Sciatic nerve (tissue), 2 donors: Measurements from ENCODE around the gene ATXN1. TPM values are rescaled to one million over a fixed set of nuclear protein-coding genes. Genes with fewer than 3 reads are reported as not detected.
"Not testable (repeated sequence)": the region's sequence is repeated elsewhere in the genome, so short reads cannot be mapped to it uniquely, and the experiment has no call there.

Source experiments
- ATAC-seq: fragments of 200-7000 bp; cut with Tn5 transposase; one replicate; pipeline ENCODE4 v1.9.1; 2020; ENCODE audit warnings: mild to moderate bottlenecking, moderate library complexity
- DNase-seq: peaks from one replicate; pipeline ENCODE4 v3.0.0-alpha.2; 2020; ENCODE audit warnings: low spot score
- intact Hi-C: fragments of 100-400 bp; cut with DNase I; formaldehyde crosslinking; loops from one replicate; pipeline ENCODE4 v1.14.2; 2022
- total RNA-seq: library from RNA; stranded (reverse); fragmentation: NEBNext Ultra II Directional; extraction: Animal tissue kit (Norgen Biotek cat#: 25700); gene quantifications from one replicate; pipeline ENCODE4 v1.2.1, GENCODE V29; 2021
- donor health status: DM: no; HTN: no; CAD: no.
- donor health status: DM: no; HTN: no; CAD: no.

ATXN1 gene
- total RNA-seq, 1 donor from 2014 or later: 70.0 TPM

DNA sequence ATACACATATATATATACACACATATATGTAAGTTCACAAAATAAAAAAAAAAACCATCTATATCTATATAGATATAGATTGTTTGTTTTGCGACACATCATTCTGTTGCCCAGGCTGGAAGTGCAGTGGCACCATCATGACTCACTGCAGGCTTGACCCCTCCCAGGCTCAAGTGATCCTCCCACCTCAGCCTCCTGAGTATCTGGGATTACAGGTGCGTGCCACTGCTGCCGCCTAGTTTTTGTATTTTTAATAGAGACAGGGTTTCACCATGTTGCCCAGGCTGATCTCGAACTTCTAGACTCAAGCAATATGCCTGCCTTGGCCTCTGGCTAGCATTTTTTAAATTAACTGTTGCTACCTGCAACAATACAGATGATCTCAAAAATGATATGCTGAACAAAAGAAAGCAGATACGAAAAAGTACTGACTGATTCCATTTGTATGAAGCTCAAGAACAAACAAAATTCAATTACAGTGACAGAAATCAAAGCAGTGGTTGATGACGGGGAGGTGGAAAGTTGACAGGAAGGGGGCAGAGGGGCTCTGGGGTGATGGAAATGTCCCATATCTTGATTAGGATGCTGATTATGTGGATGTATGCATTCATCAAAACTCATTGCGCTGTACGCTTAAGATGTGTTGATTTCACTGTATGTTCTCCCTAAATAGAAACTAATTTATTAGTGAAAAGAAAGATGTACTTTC, 49.6 kb downstream of the ATXN1 start:
- intact Hi-C loops: no loop called here
- DNase-seq (no peak), ATAC-seq (no peak)

DNA sequence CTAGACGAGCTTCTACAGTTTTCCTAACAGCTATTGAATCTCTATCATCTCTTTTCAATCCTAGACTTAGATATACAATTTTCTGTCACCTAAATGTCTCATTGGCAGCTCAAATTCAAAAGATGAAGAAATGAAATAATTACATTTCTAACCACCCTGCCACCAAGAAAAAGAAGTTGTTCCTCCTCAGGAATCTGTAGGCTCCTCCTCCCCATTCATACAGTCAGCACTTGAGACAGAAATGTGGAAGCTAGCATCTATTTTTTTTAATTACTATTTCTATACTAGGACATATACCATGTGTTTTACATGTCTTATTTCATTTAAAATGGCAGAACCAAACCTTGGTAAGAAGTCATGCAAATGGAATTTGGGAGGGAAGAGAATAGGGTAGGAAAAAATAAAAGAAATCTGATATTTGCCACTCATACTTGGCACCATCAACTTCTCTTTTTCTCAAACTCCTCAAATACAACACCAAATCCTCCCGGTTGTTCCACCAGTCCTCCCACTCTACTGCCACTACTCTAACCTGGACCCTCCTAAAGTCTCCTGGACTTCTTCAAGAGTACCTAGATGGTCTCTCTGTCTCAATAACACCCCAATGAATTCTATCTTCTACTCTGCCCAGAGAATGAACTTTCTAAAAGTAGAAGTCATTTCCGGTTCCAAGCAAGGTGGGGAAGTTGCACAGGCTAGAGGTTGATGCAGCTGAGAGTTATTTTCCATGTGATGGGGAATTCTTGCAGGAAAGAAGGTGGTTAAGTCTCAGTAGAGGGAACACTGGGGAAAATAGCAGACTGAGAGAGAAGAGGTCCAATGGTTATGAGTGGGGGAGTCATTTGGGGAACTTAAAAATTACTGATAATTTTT, 54.1 kb downstream of the ATXN1 start:
- intact Hi-C loops: no loop called here
- no peak for ATAC-seq
- DNase-seq: no peak

DNA sequence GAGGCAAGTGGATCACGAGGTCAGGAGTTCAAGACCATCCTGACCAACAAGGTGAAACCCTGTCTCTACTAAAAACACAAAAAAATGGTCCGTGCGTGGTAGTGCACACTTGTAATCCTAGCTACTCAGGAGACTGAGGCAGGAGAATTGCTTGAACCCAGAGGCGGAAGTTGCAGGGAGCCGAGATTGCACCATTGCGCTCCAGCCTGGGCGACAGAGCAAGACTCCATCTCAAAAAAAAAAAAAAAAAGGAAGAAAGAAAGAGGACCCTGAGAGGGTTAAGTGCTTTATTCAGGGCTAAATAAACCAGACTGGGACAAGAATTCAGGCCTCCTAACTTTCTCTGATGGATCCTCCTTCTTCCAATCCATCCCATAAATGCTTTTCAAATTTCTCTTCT, 54.8 kb downstream of the ATXN1 start:
- ATAC-seq, DNase-seq, intact Hi-C loops: not testable (repeated sequence)

DNA sequence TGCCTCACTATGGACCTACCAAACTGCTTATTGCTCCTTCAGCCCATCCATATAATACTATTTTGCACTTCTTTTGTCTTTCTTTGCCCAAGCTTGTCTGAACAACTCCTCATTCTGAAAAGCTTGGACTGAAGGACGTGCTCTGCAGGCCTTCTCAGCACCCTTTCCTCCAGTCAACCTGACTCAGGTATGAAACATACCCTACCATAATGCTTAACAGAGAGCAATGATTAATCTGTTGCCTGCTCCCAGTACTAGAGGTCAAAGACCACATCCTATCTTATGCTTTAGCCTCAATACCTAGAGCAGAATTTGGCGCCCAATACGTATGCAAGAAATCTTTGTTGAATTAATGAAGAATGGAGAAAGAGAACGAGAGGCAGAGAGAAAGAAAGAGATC, 55.2 kb downstream of the ATXN1 start:
- intact Hi-C loops: no loop called here
- ATAC-seq (no peak), DNase-seq (no peak)

DNA sequence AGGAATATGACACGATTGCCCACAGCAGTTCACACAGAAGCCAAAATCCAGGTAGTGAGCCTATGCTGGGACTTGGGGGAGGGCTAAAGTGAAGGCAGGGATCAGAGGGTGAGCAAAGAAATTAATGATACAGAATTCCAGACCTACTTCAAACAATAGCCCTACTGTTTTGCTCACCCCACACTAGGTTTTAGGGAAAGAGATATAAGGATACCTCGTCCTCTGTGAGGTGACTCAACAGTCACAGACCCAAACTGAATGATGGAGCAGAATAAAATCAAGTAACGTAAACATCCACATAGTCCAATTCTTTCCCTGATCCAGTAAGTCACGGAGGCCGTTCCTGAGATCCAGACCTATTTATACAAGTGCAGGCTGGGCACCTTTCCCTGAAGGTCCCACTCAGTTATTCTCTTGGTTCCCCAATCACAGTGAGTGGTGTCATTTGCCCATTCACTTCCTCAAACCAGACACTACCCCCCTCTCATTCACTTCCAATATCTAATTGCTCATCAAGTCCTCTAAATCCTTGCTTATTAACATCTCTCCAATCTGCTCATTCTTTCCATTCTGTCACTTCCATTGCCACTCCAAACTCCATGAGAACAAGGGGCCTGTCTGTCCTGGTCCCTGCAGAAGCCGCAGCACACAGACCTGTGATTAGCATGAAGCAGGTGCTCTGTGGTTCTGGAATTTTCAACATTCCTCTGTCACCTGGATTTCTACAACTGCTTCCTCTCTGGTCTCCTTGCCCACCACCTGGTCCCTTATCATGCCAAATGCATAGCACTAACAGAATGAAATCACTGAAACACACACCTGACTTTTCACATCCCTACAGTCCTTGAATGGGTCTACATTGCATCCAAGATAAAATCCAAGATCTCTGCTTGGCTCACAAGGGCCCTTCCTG, 55.9 kb downstream of the ATXN1 start:
- intact Hi-C loops: no loop called here
- ATAC-seq: peak; percentile 41
- DNase-seq: no peak

DNA sequence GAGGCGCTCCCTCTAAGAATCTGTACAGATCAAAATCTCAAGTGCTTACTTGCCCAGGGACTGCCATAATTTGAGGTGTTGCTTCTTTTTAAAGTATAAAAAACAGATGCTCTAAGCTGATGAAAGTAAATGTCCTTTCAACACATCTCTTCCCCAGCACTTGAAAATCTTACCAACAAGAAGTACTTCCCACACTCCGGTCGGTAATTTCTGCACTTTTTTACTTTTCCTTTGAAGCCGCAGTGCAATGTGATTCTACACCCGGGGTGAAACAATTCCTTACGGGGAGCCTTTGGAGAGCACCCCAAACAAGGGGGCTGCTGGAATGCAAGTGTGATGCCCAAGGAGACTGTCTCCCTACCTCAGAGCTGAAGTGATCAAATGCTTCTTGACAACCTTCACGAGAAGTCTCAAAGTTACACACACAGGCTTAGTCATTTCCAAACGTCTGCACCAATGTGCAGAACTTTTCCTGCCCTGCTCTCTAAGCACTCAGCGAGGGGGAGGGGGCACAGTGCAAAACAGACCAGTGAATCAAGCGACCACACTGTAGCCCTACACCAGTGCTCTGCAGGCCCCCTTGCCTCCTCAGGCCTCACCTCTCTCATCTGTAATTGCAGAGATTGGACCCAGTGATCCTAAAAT, 56.7 kb downstream of the ATXN1 start:
- intact Hi-C loops: no loop called here
- DNase-seq (no peak), ATAC-seq (peak; percentile 55)

DNA sequence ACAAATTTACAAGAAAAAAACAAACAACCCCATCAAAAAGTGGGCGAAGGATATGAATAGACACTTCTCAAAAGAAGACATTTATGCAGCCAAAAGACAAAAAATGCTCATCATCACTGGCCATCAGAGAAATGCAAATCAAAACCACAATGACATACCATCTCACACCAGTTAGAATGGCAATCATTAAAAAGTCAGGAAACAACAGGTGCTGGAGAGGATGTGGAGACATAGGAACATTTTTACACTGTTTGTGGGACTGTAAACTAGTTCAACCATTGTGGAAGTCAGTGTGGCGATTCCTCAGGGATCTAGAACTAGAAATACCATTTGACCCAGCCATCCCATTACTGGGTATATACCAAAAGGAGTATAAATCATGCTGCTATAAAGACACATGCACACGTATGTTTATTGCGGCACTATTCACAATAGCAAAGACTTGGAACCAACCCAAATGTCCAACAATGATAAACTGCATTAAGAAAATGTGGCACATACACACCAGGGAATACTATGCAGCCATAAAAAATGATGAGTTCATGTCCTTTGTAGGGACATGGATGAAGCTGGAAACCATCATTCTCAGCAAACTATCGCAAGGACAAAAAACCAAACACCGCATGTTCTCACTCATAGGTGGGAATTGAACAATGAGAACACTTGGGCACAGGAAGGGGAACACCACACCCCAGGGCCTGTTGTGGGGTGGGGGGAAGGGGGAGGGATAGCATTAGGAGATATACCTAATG, 58.5 kb downstream of the ATXN1 start:
- intact Hi-C loops, DNase-seq, ATAC-seq: not testable (repeated sequence)

DNA sequence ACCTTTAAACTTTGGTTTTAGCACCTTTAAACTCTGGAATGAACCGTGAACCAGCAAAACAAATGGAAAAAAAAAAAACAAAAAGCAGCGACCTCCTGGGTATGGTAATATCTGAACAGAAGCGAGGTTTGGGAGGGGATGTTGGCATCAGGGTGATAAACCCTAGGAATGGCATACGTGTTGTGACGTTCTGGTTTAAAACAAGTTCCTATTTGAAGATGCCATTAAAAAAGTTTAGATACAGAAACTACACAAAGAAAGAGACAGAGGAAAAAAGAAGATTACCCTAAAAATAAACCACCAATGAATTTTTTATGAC, 60.4 kb downstream of the ATXN1 start:
- ATAC-seq (no peak), DNase-seq (no peak)
- intact Hi-C loops: no loop called here

DNA sequence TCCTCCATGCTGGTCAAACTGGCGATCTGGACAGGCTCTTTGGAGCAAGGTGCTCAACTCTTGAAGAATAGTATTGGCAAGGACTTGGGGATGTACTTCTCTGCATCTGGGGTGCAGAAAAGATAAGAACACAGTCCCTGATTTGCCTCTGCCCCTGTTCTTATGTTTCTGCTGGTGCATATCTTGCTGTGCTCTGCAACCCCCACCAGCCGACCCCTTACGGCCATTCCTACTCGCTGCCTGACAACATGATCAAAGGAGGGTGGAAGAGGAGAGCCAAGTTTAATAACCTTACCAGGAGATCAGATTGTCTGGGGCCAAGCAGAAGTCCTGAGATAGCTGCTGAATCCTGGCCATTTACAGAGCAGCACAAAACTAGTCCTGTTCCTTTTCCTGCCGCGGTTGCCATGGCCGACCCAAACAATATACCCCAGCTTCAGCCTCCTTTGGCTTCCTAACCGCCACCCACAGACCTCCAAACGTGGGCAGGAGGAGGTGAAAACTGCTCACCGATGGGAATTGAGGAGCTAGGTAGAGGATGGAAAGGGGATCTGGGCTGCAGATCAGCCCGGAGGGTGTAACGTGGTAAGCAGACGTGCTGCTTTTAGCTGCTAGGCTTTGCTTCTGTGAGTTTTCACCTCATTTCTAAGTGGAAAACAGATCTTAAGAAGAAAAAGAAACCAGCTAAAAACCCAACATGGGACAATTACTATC, 60.9 kb downstream of the ATXN1 start:
- intact Hi-C loops: no loop called here
- ATAC-seq (peak; percentile 67), DNase-seq (no peak)

DNA sequence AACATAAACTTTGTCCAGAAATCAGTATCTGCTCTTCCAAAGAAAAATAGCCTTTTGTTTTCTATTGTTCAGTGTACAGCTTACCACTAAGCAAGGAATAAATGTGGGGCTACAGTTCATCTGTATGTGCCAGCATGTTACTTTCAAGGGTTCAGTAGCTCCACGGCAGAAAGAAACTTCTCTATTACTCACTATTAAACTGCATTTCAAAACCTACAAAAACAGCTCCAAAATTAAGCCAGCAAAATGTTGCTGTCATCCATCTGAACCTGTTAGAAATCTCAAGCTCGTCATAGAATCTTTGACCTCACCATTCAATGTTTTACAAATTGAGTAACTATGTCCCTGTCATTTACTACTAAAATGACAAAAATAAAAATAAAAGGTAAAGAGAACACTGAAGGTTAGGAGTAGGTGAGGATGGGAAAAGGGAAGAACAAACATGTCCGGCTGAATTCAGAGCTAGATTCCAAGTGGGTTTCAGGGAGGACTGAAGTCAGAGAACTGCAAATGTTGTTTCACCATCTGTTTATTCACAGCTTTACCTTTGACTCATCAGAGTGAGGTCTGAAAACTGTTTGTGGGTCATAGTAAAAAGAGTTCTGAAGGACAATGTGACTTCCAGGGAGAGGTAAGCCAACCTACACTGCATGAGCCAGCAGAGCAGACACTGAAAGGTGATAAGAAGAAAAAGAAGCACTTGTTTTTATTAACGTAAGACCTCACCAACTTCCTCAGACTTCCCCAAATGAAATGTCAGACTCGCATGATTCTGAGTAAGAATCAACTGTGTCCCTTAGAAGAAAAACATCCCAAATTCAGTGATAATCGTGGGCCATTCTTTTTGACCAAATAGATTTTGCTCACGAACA, 62.0 kb downstream of the ATXN1 start:
- ATAC-seq: no peak
- intact Hi-C loops: no loop called here
- DNase-seq: no peak

DNA sequence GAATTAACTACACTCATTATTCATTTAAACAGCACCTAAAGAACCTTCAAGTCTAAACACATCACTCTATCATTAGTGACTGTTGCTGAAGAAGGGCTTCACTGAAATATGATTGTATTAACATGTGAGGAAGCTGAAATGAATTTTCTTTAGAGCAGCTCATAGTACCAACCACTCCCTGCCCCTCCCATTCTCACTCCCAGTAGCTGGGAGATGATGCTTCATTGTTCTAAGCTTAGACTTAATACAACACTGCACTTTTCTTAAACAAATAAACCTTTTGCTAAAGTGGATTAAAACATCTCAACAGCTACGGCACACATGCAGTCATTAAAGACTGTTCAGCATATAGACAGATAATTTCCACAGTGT, 63.1 kb downstream of the ATXN1 start:
- intact Hi-C loops: no loop called here
- no peak for DNase-seq
- ATAC-seq: no peak

DNA sequence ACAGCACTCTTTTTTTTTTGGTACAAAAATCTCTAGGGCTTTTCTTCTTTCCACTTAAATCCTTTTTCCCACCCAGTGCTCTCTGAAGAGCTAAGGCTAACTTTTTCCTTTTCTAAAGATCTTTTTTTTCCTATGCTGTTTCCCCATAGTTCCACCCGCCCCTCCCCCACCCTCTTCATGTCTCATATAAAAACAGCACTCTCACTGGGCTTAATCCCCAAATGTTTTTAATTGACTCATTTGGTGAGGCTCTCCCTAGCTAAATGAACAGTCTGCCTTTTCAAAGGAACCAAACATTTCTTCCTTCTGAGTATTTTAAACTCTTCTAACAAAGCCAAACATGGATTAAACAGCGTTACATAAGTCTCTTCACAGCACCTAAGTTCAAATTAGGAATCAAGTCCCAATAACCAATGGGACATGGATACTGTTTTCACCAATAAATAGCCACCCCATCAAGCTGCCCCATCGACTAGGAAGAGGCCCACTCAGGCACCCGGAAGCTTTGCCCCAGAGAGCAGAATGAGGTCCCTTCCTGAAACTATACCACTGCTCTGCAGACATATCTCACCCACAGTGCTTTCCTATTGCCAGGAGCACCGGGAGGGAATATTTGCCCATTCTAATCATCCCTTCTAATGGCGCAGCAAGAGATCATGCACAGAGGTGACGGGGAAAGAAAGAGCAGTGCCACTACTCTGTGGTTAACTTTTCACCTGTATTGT, 63.7 kb downstream of the ATXN1 start:
- ATAC-seq (no peak), DNase-seq (no peak)
- intact Hi-C loops: no loop called here

DNA sequence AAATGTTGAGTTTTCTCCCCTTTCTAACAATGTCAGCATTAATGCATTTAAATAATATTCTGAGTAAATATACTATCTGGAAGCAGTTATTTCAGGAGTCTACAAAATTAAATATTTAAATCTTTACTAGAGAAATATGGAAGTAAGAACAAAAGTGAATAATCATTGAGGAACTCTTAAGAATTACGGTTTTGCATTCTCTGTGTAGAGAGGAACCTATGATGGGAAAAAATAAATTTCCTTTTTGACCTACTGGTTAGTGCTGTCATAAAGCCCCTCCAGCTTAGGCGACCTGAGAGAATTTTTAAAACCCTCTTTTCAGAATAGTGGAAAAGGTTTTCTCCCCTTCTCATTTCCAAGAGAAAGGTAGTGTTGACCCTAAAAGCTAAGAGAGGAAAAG, 64.8 kb downstream of the ATXN1 start:
- intact Hi-C loops: no loop called here
- DNase-seq: no peak
- no peak for ATAC-seq

DNA sequence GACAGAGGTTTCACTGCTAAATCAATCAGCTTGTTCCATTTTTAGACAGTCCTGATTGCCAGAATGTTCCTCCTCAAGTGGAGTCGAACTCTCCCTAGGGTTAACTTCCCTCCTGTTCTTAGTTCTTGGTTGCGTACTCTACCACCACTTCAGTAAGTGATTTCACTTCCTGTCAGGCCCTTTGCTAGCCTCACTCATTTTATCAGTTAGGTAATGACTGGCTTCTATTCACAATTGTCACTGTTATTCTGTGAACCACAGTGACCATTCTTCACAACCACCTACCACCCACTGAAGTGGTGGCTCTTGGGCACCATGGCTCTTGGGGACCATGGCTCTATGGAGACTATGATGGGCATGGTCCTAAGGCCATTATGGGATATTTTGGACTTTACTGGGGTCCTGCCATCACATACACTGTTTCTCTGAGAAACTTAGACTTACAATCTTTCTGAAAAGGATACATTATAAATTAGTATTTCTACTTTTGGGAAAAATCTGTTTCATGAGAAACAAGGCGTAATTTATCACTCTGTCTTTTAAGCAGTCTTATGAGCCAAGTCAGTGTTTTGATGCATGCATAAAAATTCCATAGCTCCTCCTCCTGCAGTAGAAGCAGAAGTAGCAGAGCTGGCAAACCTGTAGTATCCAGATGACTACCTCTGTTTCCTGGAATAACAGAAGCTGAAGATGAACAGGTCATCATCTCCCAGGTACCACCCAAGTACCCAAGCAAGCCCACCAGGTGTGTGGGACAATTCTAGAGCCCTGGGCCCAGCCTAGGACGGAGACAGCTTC, 66.3 kb downstream of the ATXN1 start:
- ATAC-seq (peak; percentile 32), DNase-seq (no peak)
- intact Hi-C loops: no loop called here

DNA sequence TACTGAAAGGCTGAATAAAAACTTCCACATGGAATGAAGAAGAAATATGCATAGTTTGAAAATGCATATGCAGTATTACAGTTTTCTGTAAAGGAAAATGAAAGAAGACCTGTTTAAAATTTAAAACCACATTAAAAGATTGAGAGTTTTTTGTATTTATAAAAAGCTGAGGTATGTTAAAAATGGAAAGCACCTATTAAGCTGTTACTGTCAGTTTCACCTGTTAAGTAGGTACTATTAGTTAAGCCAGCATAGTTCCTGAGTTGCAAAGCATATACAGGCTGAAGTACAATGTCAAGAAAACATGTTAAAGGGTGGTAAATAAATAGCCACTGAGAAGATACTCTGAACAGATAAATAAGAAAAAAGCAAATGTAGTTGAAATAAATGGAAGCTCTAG, 69.9 kb downstream of the ATXN1 start:
- DNase-seq (no peak), ATAC-seq (no peak)
- intact Hi-C loops: no loop called here
